ENCODE results near the gene CCDC188.

Gene CCDC188

DNA sequence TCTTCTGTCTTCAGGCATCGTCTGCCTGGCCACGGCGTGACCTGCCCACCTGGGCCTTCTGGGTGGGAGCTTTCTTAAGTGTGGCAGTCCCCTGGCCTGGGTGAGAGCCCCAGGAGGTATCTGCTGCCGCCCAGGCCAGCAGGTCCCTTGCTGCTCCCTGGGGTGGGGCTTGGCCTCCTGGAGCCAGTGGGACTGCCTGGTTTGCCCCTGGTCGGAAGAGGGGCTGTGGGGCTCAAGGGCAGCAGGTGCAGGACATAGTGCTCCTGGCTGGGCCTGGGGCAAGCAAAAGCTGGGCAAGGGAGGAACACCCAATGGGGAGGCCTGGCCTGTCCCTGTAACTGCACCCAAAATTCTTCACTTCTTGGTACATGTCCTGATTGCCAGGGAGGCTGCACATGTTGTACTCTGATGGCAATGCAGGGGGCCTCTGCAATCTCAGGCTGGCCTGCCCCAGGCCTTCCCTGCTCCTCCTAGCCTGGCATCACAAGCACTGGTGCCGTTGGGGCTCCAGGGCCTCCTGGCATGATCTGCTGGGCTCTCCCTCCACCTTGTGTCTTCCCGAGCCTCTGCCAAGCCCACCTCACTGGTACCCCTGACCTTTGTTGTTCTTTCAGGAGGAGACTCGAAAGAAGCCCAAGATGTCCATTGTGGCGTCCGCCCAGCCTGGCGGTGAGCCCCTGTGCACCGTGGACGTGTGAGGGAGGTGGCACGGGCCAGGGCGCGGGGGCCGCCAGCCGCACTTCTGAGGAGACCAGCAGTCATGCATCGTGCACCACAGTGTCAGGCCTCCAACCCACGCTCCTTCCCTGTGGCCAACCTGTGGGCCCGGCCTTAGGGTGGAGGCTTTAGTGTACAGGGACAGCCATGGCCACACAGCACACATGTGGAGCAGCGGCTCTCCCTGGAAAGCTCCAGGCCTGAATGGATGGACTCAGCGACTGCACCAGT lies 41.2 kb downstream of the CCDC188 start:
- no peak for DNase-seq (ENCODE audit: low spot score)
- no peak overlapping the region for H3K4me3 ChIP-seq
- TF ChIP-seq, protein P1, sequence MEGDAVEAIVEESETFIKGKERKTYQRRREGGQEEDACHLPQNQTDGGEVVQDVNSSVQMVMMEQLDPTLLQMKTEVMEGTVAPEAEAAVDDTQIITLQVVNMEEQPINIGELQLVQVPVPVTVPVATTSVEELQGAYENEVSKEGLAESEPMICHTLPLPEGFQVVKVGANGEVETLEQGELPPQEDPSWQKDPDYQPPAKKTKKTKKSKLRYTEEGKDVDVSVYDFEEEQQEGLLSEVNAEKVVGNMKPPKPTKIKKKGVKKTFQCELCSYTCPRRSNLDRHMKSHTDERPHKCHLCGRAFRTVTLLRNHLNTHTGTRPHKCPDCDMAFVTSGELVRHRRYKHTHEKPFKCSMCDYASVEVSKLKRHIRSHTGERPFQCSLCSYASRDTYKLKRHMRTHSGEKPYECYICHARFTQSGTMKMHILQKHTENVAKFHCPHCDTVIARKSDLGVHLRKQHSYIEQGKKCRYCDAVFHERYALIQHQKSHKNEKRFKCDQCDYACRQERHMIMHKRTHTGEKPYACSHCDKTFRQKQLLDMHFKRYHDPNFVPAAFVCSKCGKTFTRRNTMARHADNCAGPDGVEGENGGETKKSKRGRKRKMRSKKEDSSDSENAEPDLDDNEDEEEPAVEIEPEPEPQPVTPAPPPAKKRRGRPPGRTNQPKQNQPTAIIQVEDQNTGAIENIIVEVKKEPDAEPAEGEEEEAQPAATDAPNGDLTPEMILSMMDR (IDR thresholded peaks at IDR 0.05): no peak
- no peak overlapping the region for H3K27ac ChIP-seq

DNA sequence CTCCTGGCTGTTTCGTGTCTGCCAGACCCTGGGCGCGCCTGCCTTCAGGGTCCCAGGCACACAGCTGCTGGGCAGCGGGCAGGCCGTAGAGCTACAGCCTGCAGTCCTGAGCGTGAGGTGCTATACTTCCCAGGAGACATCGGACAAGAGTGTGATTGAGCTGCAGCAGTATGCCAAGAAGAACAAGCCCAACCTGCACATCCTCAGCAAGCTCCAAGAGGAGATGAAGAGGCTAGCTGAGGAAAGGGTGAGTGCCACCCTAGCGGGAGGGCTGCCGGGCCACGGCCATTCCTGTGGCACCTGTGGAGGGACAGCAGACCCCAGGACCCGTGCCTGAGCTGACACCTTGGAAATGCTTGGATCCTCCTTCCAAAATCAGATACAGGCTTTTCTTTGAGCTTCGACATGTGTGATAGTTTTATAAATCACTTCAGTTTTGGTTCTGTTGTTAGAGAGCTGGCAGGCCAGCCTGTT lies 42.1 kb downstream of the CCDC188 start:
- Histone ChIP-seq H3K4me3 (no peak overlapping the region), H3K27ac (no peak overlapping the region)
- TF ChIP-seq, protein P1 (IDR thresholded peaks at IDR 0.05): no peak
- no peak for DNase-seq (ENCODE audit: low spot score)

DNA sequence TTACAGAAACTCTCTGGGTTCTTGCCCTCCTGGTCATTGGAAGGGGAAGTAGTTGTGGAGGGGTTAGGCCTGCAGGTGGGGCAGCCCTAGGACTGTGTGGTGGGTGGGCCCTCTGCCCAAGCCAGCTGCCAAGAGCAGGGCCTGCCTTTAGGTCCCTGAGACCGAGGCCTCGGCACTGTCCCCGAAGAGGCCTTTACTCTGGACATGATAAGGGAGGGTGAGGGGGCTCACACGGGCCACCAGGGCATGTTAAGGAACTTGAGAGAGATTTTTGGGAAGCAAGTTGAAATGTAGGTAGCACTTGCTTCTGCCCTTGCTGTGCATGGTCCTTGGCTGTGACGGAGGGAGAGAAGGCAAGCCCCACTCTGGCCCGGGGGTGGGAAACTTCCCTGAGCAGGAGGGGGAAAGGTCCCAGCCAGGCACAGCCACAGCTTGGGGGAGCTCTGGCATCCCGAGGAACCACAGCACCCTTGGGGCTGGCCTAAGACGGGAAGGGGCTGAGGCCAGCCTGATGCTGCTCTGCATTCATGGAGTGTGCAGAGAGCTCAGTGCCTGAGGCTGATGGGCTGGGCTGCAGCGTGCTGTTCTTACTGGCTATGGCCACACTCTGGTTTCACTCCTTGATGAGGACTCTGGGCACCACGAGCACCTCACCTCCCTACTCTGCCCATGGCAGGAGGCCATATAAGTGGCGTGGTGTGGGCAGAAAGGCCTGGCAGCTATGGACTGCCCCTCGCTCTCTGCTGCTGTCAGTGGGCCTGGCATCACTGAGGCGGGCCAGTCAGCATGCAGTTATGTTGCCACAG lies 42.7 kb downstream of the CCDC188 start:
- TF ChIP-seq, protein P1 (IDR thresholded peaks at IDR 0.05): no peak
- no peak overlapping the region for H3K4me3 ChIP-seq
- DNase-seq (ENCODE audit: low spot score): no peak
- H3K27ac ChIP-seq: no peak overlapping the region

DNA sequence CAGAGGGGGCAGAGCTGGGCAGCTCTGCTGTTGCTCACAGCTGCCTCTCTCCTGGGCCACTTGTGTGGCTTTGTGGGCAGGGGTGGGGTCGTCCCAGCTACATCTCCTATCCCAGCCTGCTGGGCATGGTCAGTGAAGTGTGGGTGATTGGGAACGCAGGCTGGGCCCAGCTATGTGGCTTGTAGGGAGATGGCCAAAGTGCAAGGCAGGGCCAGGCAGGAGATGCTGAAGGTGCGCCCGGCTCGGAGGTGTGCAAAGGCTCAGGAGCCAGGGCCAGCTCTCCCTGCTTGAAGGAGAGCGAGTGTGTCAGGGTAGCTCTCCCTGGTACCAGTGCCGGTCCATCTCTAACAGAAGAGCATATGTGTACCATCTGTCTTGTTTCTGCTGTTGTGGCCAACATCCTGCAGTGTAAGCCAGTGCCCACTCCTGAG lies 43.4 kb downstream of the CCDC188 start:
- no peak overlapping the region for H3K27ac ChIP-seq
- TF ChIP-seq, protein P1 (IDR thresholded peaks at IDR 0.05): no peak
- H3K4me3 ChIP-seq: no peak overlapping the region
- DNase-seq (ENCODE audit: low spot score): no peak

DNA sequence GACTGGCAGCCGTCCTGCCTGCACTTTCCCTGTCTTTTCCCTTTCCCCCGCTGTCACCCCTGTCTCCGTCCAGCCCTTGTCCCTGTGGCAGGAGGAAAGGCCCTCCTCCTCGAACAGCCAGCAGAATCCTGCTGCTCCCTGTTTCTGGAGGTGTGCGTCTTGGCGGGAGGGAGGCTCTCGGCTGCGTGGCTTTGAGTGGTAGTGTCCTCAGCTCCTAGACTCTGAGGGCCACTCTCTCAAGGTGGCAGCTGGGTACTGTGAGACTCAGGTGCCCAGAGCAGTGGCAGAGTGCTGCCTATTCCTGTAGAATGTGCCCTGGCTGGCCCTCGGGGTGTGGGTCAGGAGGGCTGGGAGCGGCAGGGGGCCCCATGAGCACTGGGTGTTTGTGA lies 44.0 kb downstream of the CCDC188 start:
- H3K27ac ChIP-seq: no peak overlapping the region
- TF ChIP-seq, protein P1 (IDR thresholded peaks at IDR 0.05): no peak
- no peak for DNase-seq (ENCODE audit: low spot score)
- no peak overlapping the region for H3K4me3 ChIP-seq

DNA sequence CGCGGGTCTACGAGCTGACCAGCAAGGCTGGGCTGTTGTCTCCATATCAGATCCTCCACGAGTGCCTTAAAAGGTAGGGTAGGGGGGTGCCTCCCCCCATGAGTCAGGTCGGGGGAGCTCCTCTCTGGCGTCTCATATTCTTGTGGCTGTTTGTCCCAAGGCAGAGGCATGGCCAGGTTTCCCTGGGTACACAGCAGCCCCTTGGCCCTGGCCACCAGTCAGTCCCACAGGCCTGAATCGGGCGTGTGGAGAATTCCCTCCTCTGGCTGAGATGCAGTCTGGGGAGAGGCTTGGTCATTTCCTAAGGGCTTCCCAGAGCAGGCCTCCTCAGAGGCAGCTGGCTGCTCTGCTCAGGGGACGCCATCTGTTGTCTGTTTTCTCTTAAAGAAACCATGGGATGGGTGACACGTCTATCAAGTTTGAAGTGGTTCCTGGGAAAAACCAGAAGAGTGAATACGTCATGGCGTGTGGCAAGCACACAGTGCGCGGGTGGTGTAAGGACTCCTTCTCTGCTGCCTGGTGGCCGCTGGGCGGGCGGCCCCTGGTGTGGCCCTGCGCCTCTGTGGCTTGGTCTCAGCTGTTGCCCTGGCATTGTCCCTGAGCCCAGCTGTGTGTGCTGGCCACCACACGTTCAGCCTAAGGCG lies 44.5 kb downstream of the CCDC188 start:
- H3K4me3 ChIP-seq: no peak overlapping the region
- H3K27ac ChIP-seq: no peak overlapping the region
- DNase-seq (ENCODE audit: low spot score): no peak
- TF ChIP-seq, protein P1 (IDR thresholded peaks at IDR 0.05): no peak
